Measurements from ENCODE around the gene AIFM1. TPM values are rescaled to one million over a fixed set of nuclear protein-coding genes. Genes with fewer than 3 reads are reported as not detected.
A peak's percentile ranks its signal among the peaks of the same experiment; 100 is the strongest.

The AIFM1 gene
- polyA plus RNA-seq, 3 donors = 19.6 to 41.5 (median 24.5) TPM

GRCh38 chrX:130106071-130106470, 59.6 kb downstream of the AIFM1 start:
- H3K27ac ChIP-seq (ENCODE audit: low read depth, low read length) = no peak overlapping the region
- 39 to 69% (median 57%) methylated on average over 8 to 10 of the region's 10 CpGs for WGBS, 3 donors

GRCh38 chrX:130105244-130105643, 60.4 kb downstream of the AIFM1 start:
- H3K27ac ChIP-seq (ENCODE audit: low read depth, low read length) = no peak overlapping the region
- WGBS, 3 donors = 56 to 82% (median 68%) methylated on average over 3 of the region's 3 CpGs

- no peak overlapping the region for H3K27ac ChIP-seq (ENCODE audit: low read depth, low read length)
- 68 to 70% (median 70%) methylated on average over 3 of the region's 3 CpGs for WGBS, 3 donors
Measured at GRCh38 chrX:130103605-130104004, 62.0 kb downstream of the AIFM1 start.

GRCh38 chrX:130100180-130100579, 65.5 kb downstream of the AIFM1 start:
- no peak overlapping the region for H3K27ac ChIP-seq (ENCODE audit: low read depth, low read length)
- WGBS, 3 donors = 33 to 68% (median 45%) methylated on average over 5 of the region's 5 CpGs

GRCh38 chrX:130098210-130098552, 67.5 kb downstream of the AIFM1 start:
- no peak overlapping the region for H3K27ac ChIP-seq (ENCODE audit: low read depth, low read length)
- WGBS, 3 donors = 40 to 63% (median 44%) methylated on average over 5 of the region's 5 CpGs

- H3K27ac ChIP-seq (ENCODE audit: low read depth, low read length) = no peak overlapping the region
- WGBS, 3 donors = 38 to 62% (median 50%) methylated on average over 14 of the region's 14 CpGs
Measured at GRCh38 chrX:130097507-130098209, 68.0 kb downstream of the AIFM1 start.

GRCh38 chrX:130095249-130096030, 70.2 kb downstream of the AIFM1 start:
- WGBS, 3 donors = 75 to 92% (median 78%) methylated on average over 6 of the region's 6 CpGs
- H3K27ac ChIP-seq (ENCODE audit: low read depth, low read length) = no peak overlapping the region

GRCh38 chrX:130094696-130095095, 70.9 kb downstream of the AIFM1 start:
- 60 to 79% (median 63%) methylated on average over 8 of the region's 8 CpGs for WGBS, 3 donors
- no peak overlapping the region for H3K27ac ChIP-seq (ENCODE audit: low read depth, low read length)

GRCh38 chrX:130093271-130093670, 72.4 kb downstream of the AIFM1 start:
- H3K27ac ChIP-seq (ENCODE audit: low read depth, low read length) = no peak overlapping the region
- 57 to 93% (median 62%) methylated on average over 2 of the region's 2 CpGs for WGBS, 3 donors

GRCh38 chrX:130091980-130092522, 73.6 kb downstream of the AIFM1 start:
- no peak overlapping the region for H3K27ac ChIP-seq (ENCODE audit: low read depth, low read length)
- 22 to 71% (median 36%) methylated on average over 9 to 10 of the region's 10 CpGs for WGBS, 3 donors

GRCh38 chrX:130090364-130090763, 75.3 kb downstream of the AIFM1 start:
- 72 to 87% (median 84%) methylated on average over 3 of the region's 3 CpGs for WGBS, 3 donors
- H3K27ac ChIP-seq (ENCODE audit: low read depth, low read length) = no peak overlapping the region

GRCh38 chrX:130086447-130087206, 79.0 kb downstream of the AIFM1 start:
- H3K27ac ChIP-seq (ENCODE audit: low read depth, low read length) = peak overlapping the region; percentile 66
- WGBS, 3 donors = 42 to 71% (median 59%) methylated on average over 10 to 13 of the region's 13 CpGs

- peak overlapping the region; percentile 66 for H3K27ac ChIP-seq (ENCODE audit: low read depth, low read length)
- 49 to 74% (median 59%) methylated on average over 11 of the region's 11 CpGs for WGBS, 3 donors
Measured at GRCh38 chrX:130085551-130086446, 79.8 kb downstream of the AIFM1 start.

GRCh38 chrX:130084631-130085237, 80.9 kb downstream of the AIFM1 start:
- 47 to 82% (median 55%) methylated on average over 5 to 9 of the region's 9 CpGs for WGBS, 3 donors
- no peak overlapping the region for H3K27ac ChIP-seq (ENCODE audit: low read depth, low read length)

GRCh38 chrX:130083656-130084382, 81.8 kb downstream of the AIFM1 start:
- 50 to 75% (median 68%) methylated on average over 15 of the region's 15 CpGs for WGBS, 3 donors
- no peak overlapping the region for H3K27ac ChIP-seq (ENCODE audit: low read depth, low read length)

GRCh38 chrX:130083107-130083490, 82.5 kb downstream of the AIFM1 start:
- H3K27ac ChIP-seq (ENCODE audit: low read depth, low read length) = no peak overlapping the region
- WGBS, 3 donors = 32 to 49% (median 45%) methylated on average over 3 to 7 of the region's 7 CpGs

Measured in adipose tissue (tissue), 3 donors.